CD4-positive, alpha-beta T cell treated with Interleukin-21 for 1 hour (primary cell): ENCODE data around the gene KDM3A.
A peak's percentile ranks its signal among the peaks of the same experiment; 100 is the strongest.
"Not testable (repeated sequence)": the region's sequence is repeated elsewhere in the genome, so short reads cannot be mapped to it uniquely, and the experiment has no call there.

Source experiments
- DNase-seq: peaks from one replicate; pipeline ENCODE4 v3.0.0-alpha.2; 2020

The KDM3A gene

GRCh38 chr2:86477349-86477748, 36.2 kb downstream of the KDM3A start:
- DNase-seq: no peak

- DNase-seq: no peak
Measured at GRCh38 chr2:86480105-86480504, 38.9 kb downstream of the KDM3A start.

- no peak for DNase-seq
Measured at GRCh38 chr2:86482034-86482433, 40.9 kb downstream of the KDM3A start.

- DNase-seq: no peak
Measured at GRCh38 chr2:86484385-86484784, 43.2 kb downstream of the KDM3A start.

GRCh38 chr2:86485103-86485502, 43.9 kb downstream of the KDM3A start:
- no peak for DNase-seq

- no peak for DNase-seq
Measured at GRCh38 chr2:86485802-86486201, 44.6 kb downstream of the KDM3A start.

GRCh38 chr2:86487062-86487461, 45.9 kb downstream of the KDM3A start:
- no peak for DNase-seq

- no peak for DNase-seq
Measured at GRCh38 chr2:86488561-86489250, 47.5 kb downstream of the KDM3A start.

- DNase-seq: no peak
Measured at GRCh38 chr2:86489542-86489941, 48.4 kb downstream of the KDM3A start.

GRCh38 chr2:86490245-86490644, 49.1 kb downstream of the KDM3A start:
- DNase-seq: no peak

GRCh38 chr2:86491088-86491487, 49.9 kb downstream of the KDM3A start:
- no peak for DNase-seq

- DNase-seq: no peak
Measured at GRCh38 chr2:86492048-86492453, 50.9 kb downstream of the KDM3A start.

- DNase-seq: not testable (repeated sequence)
Measured at GRCh38 chr2:86496391-86496790, 55.2 kb downstream of the KDM3A start.

GRCh38 chr2:86498468-86499260, 57.5 kb downstream of the KDM3A start:
- no peak for DNase-seq

- no peak for DNase-seq
Measured at GRCh38 chr2:86499326-86499725, 58.2 kb downstream of the KDM3A start.

- no peak for DNase-seq
Measured at GRCh38 chr2:86500325-86501083, 59.3 kb downstream of the KDM3A start.

- no peak for DNase-seq
Measured at GRCh38 chr2:86507600-86507999, 66.4 kb downstream of the KDM3A start.

GRCh38 chr2:86510436-86510933, 69.3 kb downstream of the KDM3A start:
- no peak for DNase-seq

GRCh38 chr2:86512034-86512433, 70.9 kb downstream of the KDM3A start:
- no peak for DNase-seq

- DNase-seq: no peak
Measured at GRCh38 chr2:86512892-86513291, 71.7 kb downstream of the KDM3A start.

- no peak for DNase-seq
Measured at GRCh38 chr2:86513948-86514660, 72.9 kb downstream of the KDM3A start.

- peak; percentile 46 for DNase-seq
Measured at GRCh38 chr2:86518481-86518880, 77.3 kb downstream of the KDM3A start.

- no peak for DNase-seq
Measured at GRCh38 chr2:86519349-86519748, 78.2 kb downstream of the KDM3A start.
